WTC11 (cell line): ENCODE results near the gene N4BP2L1.

Experiments used
- ELF4 ChIP-seq: sonication (generic); formaldehyde crosslinking; IDR thresholded peaks from 2 replicates; pipeline ENCODE4 v1.8.1; 2022; ENCODE audit warnings: low read depth, mild to moderate bottlenecking, moderate library complexity, missing genetic modification reagents
- FOXJ3 ChIP-seq: sonication (generic); formaldehyde crosslinking; IDR thresholded peaks from 2 replicates; pipeline ENCODE4 v1.9.0; 2021; ENCODE audit warnings: missing genetic modification reagents, mild to moderate bottlenecking, borderline replicate concordance
- NR2C2 ChIP-seq: sonication (generic); formaldehyde crosslinking; IDR thresholded peaks from 2 replicates; pipeline ENCODE4 v1.8.0; 2022; ENCODE audit warnings: mild to moderate bottlenecking, missing genetic modification reagents
- TCF7 ChIP-seq: sonication (generic); formaldehyde crosslinking; IDR thresholded peaks from 2 replicates; pipeline ENCODE4 v1.8.0; 2022; ENCODE audit warnings: mild to moderate bottlenecking, low read depth, missing genetic modification reagents, moderate library complexity
- ZNF138 ChIP-seq: sonication (generic); formaldehyde crosslinking; conservative IDR thresholded peaks from 2 replicates; pipeline ENCODE4 v1.8.1; 2022; ENCODE audit warnings: mild to moderate bottlenecking, moderate library complexity, missing genetic modification reagents
- TF ChIP-seq, protein P1 (sequence below): fragments of 200-600 bp; IDR thresholded peaks from 2 replicates; pipeline ENCODE4 v1.8.0; 2022; ENCODE audit warnings: antibody characterized with exemption
- TF ChIP-seq, protein P2 (sequence below): sonication (generic); formaldehyde crosslinking; IDR thresholded peaks from 2 replicates; pipeline ENCODE4 v1.8.0; 2022; ENCODE audit warnings: mild to moderate bottlenecking, missing genetic modification reagents
- TF ChIP-seq, protein P3 (sequence below): sonication (generic); formaldehyde crosslinking; IDR thresholded peaks from 2 replicates; pipeline ENCODE4 v1.8.1; 2023; ENCODE audit warnings: mild to moderate bottlenecking, moderate library complexity, missing genetic modification reagents
- TF ChIP-seq, protein P4 (sequence below): sonication (generic); formaldehyde crosslinking; IDR thresholded peaks from 2 replicates; pipeline ENCODE4 v1.8.0; 2023; ENCODE audit warnings: missing genetic modification reagents

DNA sequence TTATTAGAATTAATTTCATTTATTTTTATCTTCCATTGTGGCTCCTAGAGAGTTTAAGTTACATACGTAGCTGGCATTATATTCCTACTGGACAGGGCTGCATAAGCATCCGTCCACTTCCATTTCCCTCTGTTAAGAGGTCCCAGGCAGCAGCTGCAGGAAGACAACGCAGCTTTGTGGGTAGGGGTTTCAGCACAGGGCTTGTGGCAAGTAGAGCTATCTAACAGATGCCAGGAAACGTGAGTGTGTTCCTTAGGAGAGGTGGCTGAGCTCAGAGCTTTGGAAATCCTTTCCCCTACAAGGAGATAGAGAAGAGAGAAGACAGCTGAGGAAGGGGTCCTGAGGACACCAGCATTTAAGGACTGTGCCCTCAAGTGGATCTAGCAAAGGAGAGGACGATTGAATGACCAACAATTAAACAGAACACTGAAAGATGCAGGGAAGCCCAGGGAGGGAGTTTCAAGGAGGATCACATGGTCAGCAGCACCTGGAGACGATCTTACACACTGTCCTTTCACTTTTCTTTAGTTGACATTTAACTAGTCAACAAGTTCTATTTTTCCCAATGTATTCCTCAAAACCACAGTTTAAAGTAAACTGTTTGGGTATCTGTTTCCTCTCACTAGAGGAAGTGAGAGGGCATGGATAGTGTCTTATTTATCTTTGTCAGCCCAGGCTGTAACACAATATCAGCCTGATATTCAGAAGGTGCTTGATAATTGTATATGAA is 2.3 kb upstream of the N4BP2L1 start:
- TF ChIP-seq NR2C2 (no peak), TCF7 (CRISPR knock-in tag) (no peak), ZNF138 (CRISPR knock-in tag) (no peak), FOXJ3 (CRISPR knock-in tag) (no peak), ELF4 (CRISPR knock-in tag) (no peak)
- TF ChIP-seq, protein P1, sequence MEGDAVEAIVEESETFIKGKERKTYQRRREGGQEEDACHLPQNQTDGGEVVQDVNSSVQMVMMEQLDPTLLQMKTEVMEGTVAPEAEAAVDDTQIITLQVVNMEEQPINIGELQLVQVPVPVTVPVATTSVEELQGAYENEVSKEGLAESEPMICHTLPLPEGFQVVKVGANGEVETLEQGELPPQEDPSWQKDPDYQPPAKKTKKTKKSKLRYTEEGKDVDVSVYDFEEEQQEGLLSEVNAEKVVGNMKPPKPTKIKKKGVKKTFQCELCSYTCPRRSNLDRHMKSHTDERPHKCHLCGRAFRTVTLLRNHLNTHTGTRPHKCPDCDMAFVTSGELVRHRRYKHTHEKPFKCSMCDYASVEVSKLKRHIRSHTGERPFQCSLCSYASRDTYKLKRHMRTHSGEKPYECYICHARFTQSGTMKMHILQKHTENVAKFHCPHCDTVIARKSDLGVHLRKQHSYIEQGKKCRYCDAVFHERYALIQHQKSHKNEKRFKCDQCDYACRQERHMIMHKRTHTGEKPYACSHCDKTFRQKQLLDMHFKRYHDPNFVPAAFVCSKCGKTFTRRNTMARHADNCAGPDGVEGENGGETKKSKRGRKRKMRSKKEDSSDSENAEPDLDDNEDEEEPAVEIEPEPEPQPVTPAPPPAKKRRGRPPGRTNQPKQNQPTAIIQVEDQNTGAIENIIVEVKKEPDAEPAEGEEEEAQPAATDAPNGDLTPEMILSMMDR = no peak
- TF ChIP-seq, protein P2, sequence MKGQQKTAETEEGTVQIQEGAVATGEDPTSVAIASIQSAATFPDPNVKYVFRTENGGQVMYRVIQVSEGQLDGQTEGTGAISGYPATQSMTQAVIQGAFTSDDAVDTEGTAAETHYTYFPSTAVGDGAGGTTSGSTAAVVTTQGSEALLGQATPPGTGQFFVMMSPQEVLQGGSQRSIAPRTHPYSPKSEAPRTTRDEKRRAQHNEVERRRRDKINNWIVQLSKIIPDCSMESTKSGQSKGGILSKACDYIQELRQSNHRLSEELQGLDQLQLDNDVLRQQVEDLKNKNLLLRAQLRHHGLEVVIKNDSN = no peak
- TF ChIP-seq, protein P3, sequence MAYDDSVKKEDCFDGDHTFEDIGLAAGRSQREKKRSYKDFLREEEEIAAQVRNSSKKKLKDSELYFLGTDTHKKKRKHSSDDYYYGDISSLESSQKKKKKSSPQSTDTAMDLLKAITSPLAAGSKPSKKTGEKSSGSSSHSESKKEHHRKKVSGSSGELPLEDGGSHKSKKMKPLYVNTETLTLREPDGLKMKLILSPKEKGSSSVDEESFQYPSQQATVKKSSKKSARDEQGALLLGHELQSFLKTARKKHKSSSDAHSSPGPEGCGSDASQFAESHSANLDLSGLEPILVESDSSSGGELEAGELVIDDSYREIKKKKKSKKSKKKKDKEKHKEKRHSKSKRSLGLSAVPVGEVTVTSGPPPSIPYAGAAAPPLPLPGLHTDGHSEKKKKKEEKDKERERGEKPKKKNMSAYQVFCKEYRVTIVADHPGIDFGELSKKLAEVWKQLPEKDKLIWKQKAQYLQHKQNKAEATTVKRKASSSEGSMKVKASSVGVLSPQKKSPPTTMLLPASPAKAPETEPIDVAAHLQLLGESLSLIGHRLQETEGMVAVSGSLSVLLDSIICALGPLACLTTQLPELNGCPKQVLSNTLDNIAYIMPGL = no peak
- TF ChIP-seq, protein P4, sequence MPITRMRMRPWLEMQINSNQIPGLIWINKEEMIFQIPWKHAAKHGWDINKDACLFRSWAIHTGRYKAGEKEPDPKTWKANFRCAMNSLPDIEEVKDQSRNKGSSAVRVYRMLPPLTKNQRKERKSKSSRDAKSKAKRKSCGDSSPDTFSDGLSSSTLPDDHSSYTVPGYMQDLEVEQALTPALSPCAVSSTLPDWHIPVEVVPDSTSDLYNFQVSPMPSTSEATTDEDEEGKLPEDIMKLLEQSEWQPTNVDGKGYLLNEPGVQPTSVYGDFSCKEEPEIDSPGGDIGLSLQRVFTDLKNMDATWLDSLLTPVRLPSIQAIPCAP (CRISPR knock-in tag) = no peak
